Measurements from ENCODE around the gene EDRF1.

Gene EDRF1

GRCh38 chr10:125766511-125766910 lies 47.0 kb downstream of the EDRF1 start:
- H3K9ac ChIP-seq (ENCODE audit: low read depth, low read length) = no peak overlapping the region
- no peaks in the 10 kb centered on the region for H3K9me3 ChIP-seq (ENCODE audit: control insufficient read depth, insufficient read depth, low read length)
- peaks cover 14% of the 10 kb centered on the region for H3K36me3 ChIP-seq (ENCODE audit: insufficient read depth, low read length)
- no peaks in the 10 kb centered on the region for H3K4me1 ChIP-seq (ENCODE audit: insufficient read depth, low read length)

- Histone ChIP-seq H3K36me3 (ENCODE audit: insufficient read depth, low read length) (peaks cover 10% of the 10 kb centered on the region), H3K4me1 (ENCODE audit: insufficient read depth, low read length) (no peaks in the 10 kb centered on the region), H3K9me3 (ENCODE audit: control insufficient read depth, insufficient read depth, low read length) (no peaks in the 10 kb centered on the region), H3K9ac (ENCODE audit: low read depth, low read length) (no peak overlapping the region)
Observed at GRCh38 chr10:125768219-125768855, 48.8 kb downstream of the EDRF1 start.

DNA sequence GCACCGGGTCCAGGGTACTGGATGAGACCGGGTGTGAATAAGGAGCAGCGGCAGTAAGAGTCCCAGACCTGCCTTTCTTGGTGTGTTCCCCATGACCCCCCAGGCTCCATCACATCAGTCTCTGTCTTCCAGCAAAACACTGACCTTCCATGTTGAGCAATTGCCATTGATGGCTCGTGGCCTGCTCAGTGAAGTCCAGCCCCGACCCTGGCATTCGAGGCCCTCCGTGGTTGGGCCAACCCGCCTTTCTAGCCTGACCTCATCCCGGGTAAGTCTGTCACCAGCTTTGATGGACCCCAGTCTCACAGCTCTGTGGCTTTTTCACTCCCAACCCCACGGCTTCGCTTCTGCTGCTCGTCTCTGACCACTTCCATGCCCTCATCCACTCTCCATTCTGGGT lies 49.7 kb downstream of the EDRF1 start:
- H3K36me3 ChIP-seq (ENCODE audit: insufficient read depth, low read length) = peaks cover 3% of the 10 kb centered on the region
- no peaks in the 10 kb centered on the region for H3K4me1 ChIP-seq (ENCODE audit: insufficient read depth, low read length)
- H3K9ac ChIP-seq (ENCODE audit: low read depth, low read length) = no peak overlapping the region
- H3K9me3 ChIP-seq (ENCODE audit: control insufficient read depth, insufficient read depth, low read length) = no peaks in the 10 kb centered on the region

GRCh38 chr10:125770844-125771243 lies 51.3 kb downstream of the EDRF1 start:
- H3K4me1 ChIP-seq (ENCODE audit: insufficient read depth, low read length) = no peaks in the 10 kb centered on the region
- H3K9me3 ChIP-seq (ENCODE audit: control insufficient read depth, insufficient read depth, low read length) = no peaks in the 10 kb centered on the region
- no peak overlapping the region for H3K9ac ChIP-seq (ENCODE audit: low read depth, low read length)
- H3K36me3 ChIP-seq (ENCODE audit: insufficient read depth, low read length) = no peaks in the 10 kb centered on the region; the same call in 1 of the 2 replicates

- Histone ChIP-seq H3K9me3 (ENCODE audit: control insufficient read depth, insufficient read depth, low read length) (no peaks in the 10 kb centered on the region), H3K9ac (ENCODE audit: low read depth, low read length) (no peak overlapping the region), H3K4me1 (ENCODE audit: insufficient read depth, low read length) (no peaks in the 10 kb centered on the region), H3K36me3 (ENCODE audit: insufficient read depth, low read length) (no peaks in the 10 kb centered on the region; the same call in 1 of the 2 replicates)
Observed at GRCh38 chr10:125772112-125772863, 52.8 kb downstream of the EDRF1 start.

- H3K36me3 ChIP-seq (ENCODE audit: insufficient read depth, low read length) = no peaks in the 10 kb centered on the region; the same call in 1 of the 2 replicates
- H3K9ac ChIP-seq (ENCODE audit: low read depth, low read length) = no peak overlapping the region
- no peaks in the 10 kb centered on the region for H3K4me1 ChIP-seq (ENCODE audit: insufficient read depth, low read length)
- no peaks in the 10 kb centered on the region for H3K9me3 ChIP-seq (ENCODE audit: control insufficient read depth, insufficient read depth, low read length)
Observed at GRCh38 chr10:125772864-125773180, 53.3 kb downstream of the EDRF1 start.

DNA sequence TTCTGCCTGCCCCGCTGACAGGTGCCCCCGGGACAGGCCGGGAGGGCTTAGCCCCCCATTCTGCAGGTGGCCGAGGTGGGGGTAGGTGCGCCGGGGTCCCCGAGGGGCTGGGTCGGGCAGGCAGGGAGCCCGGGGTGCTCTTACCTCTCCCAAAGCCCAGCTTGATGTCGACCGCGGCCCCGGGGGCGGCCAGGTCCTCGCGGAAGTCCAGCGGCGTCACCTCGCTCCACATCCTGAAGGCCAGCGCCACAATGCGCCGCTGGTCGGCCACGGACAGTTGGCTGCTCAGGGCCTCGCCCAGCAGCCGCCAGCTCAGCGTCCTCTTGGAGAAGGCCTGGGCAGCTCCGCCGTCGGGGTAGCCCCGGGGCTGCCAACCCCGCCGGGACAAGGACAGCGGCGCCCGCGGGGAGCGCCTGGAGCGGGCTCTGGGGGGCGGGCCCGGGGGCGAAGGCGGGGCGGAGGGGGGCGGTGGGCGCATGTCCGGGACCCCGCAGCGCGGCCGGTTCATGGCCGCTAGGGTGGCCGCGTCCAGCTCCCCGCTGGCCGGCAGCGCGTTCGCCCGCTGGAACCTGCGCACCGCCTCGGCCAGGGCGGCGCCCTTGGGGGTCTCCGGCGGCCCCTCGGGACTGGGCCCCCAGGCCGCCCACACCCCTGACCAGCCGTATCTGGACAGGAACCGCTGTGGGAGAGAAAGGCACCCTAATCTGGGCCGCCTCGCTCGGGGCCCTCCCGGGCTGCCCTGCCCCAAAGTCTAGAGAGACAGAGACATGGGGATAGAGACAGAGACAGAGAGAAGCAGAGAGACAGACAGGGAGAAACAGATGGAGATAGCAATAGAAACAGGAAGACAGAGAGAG lies 54.4 kb downstream of the EDRF1 start:
- Histone ChIP-seq H3K4me1 (ENCODE audit: insufficient read depth, low read length) (no peaks in the 10 kb centered on the region), H3K36me3 (ENCODE audit: insufficient read depth, low read length) (no peaks in the 10 kb centered on the region; the same call in 1 of the 2 replicates)

GRCh38 chr10:125774581-125775191 lies 55.2 kb downstream of the EDRF1 start:
- H3K4me1 ChIP-seq (ENCODE audit: insufficient read depth, low read length) = no peaks in the 10 kb centered on the region
- no peak overlapping the region for H3K9ac ChIP-seq (ENCODE audit: low read depth, low read length)
- H3K36me3 ChIP-seq (ENCODE audit: insufficient read depth, low read length) = no peaks in the 10 kb centered on the region
- H3K9me3 ChIP-seq (ENCODE audit: control insufficient read depth, insufficient read depth, low read length) = no peaks in the 10 kb centered on the region

More for the DNA sequence above, 54.4 kb downstream of the EDRF1 start:
- Histone ChIP-seq H3K9me3 (ENCODE audit: control insufficient read depth, insufficient read depth, low read length) (no peaks in the 10 kb centered on the region), H3K9ac (ENCODE audit: low read depth, low read length) (no peak overlapping the region)

DNA sequence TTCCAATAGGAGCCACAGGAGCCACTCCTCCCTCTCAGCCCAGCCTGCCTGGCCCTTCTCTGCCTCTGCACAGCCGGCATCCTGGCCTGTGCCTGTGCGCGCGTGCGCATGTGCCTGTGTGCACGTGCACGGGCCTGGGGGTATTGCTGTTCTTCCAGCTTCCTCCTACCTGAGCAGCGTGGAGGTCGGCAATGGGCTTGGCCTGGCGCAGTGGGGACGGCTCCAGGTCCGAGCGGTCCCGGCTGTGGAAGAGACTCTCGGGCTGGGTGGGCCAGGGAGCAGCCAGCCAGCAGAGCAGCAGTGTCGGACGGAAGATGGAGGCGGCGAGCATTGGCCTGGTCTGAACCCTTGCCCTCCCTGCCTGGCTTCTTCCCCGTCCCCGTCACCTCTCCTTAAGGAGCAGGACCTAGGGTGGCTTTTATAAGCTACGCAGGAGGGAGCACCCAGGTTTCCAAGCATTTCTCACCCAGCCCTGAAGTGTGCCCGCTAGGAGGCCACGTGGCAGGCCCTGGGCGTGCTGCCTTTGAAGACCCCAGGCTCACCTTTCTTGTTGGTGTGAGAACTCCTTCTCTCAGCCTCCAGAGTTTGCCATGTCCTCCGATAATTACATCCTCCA lies 56.1 kb downstream of the EDRF1 start, which contains the start of gene MMP21:
Gene MMP21 (minus strand): TSS at position 331 of the 616 bp plus-strand sequence. CDS start 0 bp downstream, at position 331.
- Histone ChIP-seq H3K36me3 (ENCODE audit: insufficient read depth, low read length) (no peaks in the 10 kb centered on the region), H3K4me1 (ENCODE audit: insufficient read depth, low read length) (no peaks in the 10 kb centered on the region), H3K9me3 (ENCODE audit: control insufficient read depth, insufficient read depth, low read length) (no peaks in the 10 kb centered on the region), H3K9ac (ENCODE audit: low read depth, low read length) (no peak within 1 kb of the TSS)

DNA sequence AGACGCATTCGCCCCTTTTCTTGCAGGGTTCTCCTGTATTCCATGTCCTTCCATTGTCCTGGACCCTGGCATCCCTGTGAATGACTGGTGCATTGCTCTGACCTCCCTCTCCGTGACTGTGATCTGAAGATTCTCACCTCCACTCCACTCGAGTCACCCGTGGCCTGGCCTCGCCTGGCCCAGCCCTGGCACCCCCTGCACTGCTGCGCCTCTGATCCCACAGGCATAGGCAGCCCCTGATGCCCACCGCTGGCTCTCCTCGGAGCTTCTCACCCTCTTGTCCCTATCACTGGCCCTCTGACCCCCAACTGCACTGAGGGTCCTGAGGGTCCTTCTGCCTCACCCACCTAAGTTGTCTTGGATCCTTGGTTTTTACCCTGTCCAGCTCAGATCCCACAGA lies 58.3 kb downstream of the EDRF1 start:
- no peak overlapping the region for H3K9ac ChIP-seq (ENCODE audit: low read depth, low read length)
- no peaks in the 10 kb centered on the region for H3K9me3 ChIP-seq (ENCODE audit: control insufficient read depth, insufficient read depth, low read length)
- no peaks in the 10 kb centered on the region for H3K4me1 ChIP-seq (ENCODE audit: insufficient read depth, low read length)
- H3K36me3 ChIP-seq (ENCODE audit: insufficient read depth, low read length) = no peaks in the 10 kb centered on the region

DNA sequence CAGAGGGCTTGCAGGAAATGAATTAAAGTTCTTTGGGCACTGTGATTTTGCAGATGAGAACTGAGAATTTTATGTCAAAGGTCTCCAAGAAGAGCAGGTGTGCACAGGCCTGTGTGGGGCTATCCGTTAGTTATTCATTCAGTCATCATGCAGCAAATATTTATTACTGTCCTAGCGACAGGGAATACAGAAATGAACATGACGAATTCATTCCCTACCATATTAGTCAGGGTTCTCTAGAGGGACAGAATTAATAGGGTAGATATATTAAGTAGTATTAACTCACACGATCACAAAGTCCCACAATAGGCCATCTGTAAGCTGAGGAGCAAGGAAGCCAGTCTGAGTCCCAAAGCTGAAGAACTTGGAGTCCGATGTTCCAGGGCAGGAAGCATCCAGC lies 59.0 kb downstream of the EDRF1 start:
- Histone ChIP-seq H3K9ac (ENCODE audit: low read depth, low read length) (no peak overlapping the region), H3K4me1 (ENCODE audit: insufficient read depth, low read length) (no peaks in the 10 kb centered on the region), H3K9me3 (ENCODE audit: control insufficient read depth, insufficient read depth, low read length) (no peaks in the 10 kb centered on the region), H3K36me3 (ENCODE audit: insufficient read depth, low read length) (no peaks in the 10 kb centered on the region)

DNA sequence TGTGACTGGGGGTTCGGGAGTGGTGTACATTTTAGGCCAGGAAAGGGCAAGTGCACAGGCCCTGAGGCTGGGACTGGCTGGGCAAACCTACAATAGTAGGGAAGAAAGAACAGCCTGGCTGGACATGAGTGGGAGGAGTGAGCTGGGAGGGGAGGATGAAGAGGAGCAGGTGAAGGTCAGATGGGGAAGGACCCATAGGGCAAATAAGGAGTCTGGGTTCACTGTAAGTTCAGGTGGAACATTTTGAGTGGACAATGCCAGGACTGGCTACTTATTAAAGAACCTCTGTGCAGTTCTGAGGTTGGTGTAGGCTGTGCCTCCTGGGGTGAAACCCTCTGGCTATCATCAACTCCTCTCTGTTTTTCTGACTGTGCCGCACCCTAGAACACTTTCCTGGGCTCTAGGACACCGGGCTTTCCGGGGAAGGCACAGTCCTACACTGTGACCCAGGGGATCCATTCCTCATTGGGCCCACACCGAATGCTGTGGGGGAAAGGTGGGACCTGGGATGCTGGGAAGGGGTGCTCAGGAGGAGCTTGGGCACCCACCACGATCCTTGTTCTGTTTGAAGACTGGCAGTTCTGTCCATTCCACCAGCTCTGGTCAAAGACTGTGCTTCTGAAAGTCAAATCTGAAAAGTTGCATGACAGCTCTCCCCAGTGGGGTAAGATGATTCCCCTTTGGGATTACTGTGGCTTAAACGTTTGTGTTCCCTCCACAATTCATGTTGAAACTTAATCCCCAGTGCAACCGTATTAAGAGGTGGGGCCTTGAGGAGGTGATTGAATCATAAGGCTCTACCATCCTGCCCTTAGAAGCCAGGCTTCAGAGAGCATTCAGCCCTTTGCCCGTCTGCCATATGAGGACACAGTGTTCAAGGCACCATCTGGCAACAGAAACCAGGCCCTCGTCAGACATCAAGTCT lies 60.2 kb downstream of the EDRF1 start:
- no peaks in the 10 kb centered on the region for H3K9me3 ChIP-seq (ENCODE audit: control insufficient read depth, insufficient read depth, low read length)
- no peaks in the 10 kb centered on the region for H3K36me3 ChIP-seq (ENCODE audit: insufficient read depth, low read length)
- no peaks in the 10 kb centered on the region for H3K4me1 ChIP-seq (ENCODE audit: insufficient read depth, low read length)
- no peak overlapping the region for H3K9ac ChIP-seq (ENCODE audit: low read depth, low read length)

GRCh38 chr10:125781374-125781773 lies 61.9 kb downstream of the EDRF1 start:
- Histone ChIP-seq H3K4me1 (ENCODE audit: insufficient read depth, low read length) (no peaks in the 10 kb centered on the region), H3K36me3 (ENCODE audit: insufficient read depth, low read length) (no peaks in the 10 kb centered on the region), H3K9ac (ENCODE audit: low read depth, low read length) (no peak overlapping the region), H3K9me3 (ENCODE audit: control insufficient read depth, insufficient read depth, low read length) (no peaks in the 10 kb centered on the region)

All from ES-I3 (cell line).